ENCODE data around the gene CCDC24. TPM values are rescaled to one million over a fixed set of nuclear protein-coding genes. Genes with fewer than 3 reads are reported as not detected.

Gene CCDC24
- total RNA-seq, 4 donors from 2014 or later, result 5.0 to 6.2 (median 5.5) TPM

GRCh38 chr1:44012404-44012803 lies 21.0 kb downstream of the CCDC24 start:
- WGBS, 2 donors (ENCODE audit: low coverage in 1 of 2), result no CpG with 5 or more reads among the region's 2 CpGs
- ATAC-seq, result no peak
- Histone ChIP-seq H3K4me3 (no peak overlapping the region), H3K4me1 (peaks cover 0 to 26% (median 4%) of the 10 kb centered on the region in 3 donors), H3K9me3 (no peaks in the 10 kb centered on the region), H3K27ac (no peak overlapping the region), H3K27me3 (no peaks in the 10 kb centered on the region), H3K36me3 (peaks cover 0 to 13% of the 10 kb centered on the region in 2 donors)
- TF ChIP-seq POLR2AphosphoS5 (IDR thresholded peaks at IDR 0.05), result no peak
- no peak for TF ChIP-seq CTCF (IDR thresholded peaks at IDR 0.05)
- TF ChIP-seq EP300 (IDR thresholded peaks at IDR 0.05), result no peak
- no peak for TF ChIP-seq POLR2A (IDR thresholded peaks at IDR 0.05)

GRCh38 chr1:44012941-44013609 lies 21.7 kb downstream of the CCDC24 start:
- peaks cover 0 to 26% (median 4%) of the 10 kb centered on the region in 3 donors for H3K4me1 ChIP-seq
- H3K27me3 ChIP-seq, result no peaks in the 10 kb centered on the region
- TF ChIP-seq POLR2A (IDR thresholded peaks at IDR 0.05) (no peak), EP300 (IDR thresholded peaks at IDR 0.05) (no peak), POLR2AphosphoS5 (IDR thresholded peaks at IDR 0.05) (no peak)
- no peak overlapping the region for H3K4me3 ChIP-seq
- no peak overlapping the region for H3K27ac ChIP-seq
- peaks cover 0 to 19% of the 10 kb centered on the region in 2 donors for H3K36me3 ChIP-seq
- ATAC-seq, result no peak
- no peaks in the 10 kb centered on the region for H3K9me3 ChIP-seq
- no CpG with 5 or more reads among the region's 13 CpGs for WGBS, 2 donors (ENCODE audit: low coverage in 1 of 2)

GRCh38 chr1:44013949-44014348 lies 22.6 kb downstream of the CCDC24 start:
- peaks cover 0 to 26% (median 4%) of the 10 kb centered on the region in 3 donors for H3K4me1 ChIP-seq
- H3K4me3 ChIP-seq, result no peak overlapping the region
- H3K9me3 ChIP-seq, result no peaks in the 10 kb centered on the region
- whole genome bisulfite sequencing, 2 donors (ENCODE audit: low coverage in 1 of 2), result 78 to 91% methylated on average over 4 of the region's 5 CpGs
- ATAC-seq, result no peak
- TF ChIP-seq POLR2A (IDR thresholded peaks at IDR 0.05), result no peak
- no peak for TF ChIP-seq POLR2AphosphoS5 (IDR thresholded peaks at IDR 0.05)
- no peak for TF ChIP-seq EP300 (IDR thresholded peaks at IDR 0.05)
- no peak for TF ChIP-seq CTCF (IDR thresholded peaks at IDR 0.05)
- no peaks in the 10 kb centered on the region for H3K27me3 ChIP-seq
- peaks cover 0 to 18% of the 10 kb centered on the region in 2 donors for H3K36me3 ChIP-seq
- H3K27ac ChIP-seq, result no peak overlapping the region

- no peak for ATAC-seq
- Histone ChIP-seq H3K4me3 (no peak overlapping the region), H3K9me3 (no peaks in the 10 kb centered on the region), H3K27ac (no peak overlapping the region), H3K36me3 (peaks cover 0 to 16% of the 10 kb centered on the region in 2 donors), H3K4me1 (peaks cover 0 to 26% (median 4%) of the 10 kb centered on the region in 3 donors), H3K27me3 (no peaks in the 10 kb centered on the region)
- TF ChIP-seq CTCF (IDR thresholded peaks at IDR 0.05), result no peak
- TF ChIP-seq EP300 (IDR thresholded peaks at IDR 0.05), result no peak
- TF ChIP-seq POLR2AphosphoS5 (IDR thresholded peaks at IDR 0.05), result no peak
- no peak for TF ChIP-seq POLR2A (IDR thresholded peaks at IDR 0.05)
- WGBS, 2 donors (ENCODE audit: low coverage in 1 of 2), result 72 to 84% methylated on average over 3 to 4 of the region's 8 CpGs
Observed at GRCh38 chr1:44014365-44015104, 23.1 kb downstream of the CCDC24 start.

- Histone ChIP-seq H3K4me3 (no peak overlapping the region), H3K36me3 (peaks cover 0 to 13% of the 10 kb centered on the region in 2 donors), H3K27me3 (no peaks in the 10 kb centered on the region), H3K9me3 (no peaks in the 10 kb centered on the region), H3K4me1 (peaks cover 0 to 26% (median 4%) of the 10 kb centered on the region in 3 donors), H3K27ac (no peak overlapping the region)
- 24% methylated on average over 2 of the region's 3 CpGs; no CpG with 5 or more reads in 1 of the 2 donors for WGBS, 2 donors (ENCODE audit: low coverage in 1 of 2)
- TF ChIP-seq POLR2A (IDR thresholded peaks at IDR 0.05) (no peak), CTCF (IDR thresholded peaks at IDR 0.05) (no peak), POLR2AphosphoS5 (IDR thresholded peaks at IDR 0.05) (no peak), EP300 (IDR thresholded peaks at IDR 0.05) (no peak)
- ATAC-seq, result no peak
Observed at GRCh38 chr1:44015206-44015605, 23.8 kb downstream of the CCDC24 start.
